Activated CD4-positive, alpha-beta T cell treated with anti-CD3 and anti-CD28 coated beads for 36 hours (primary cell): ENCODE measurements around the gene YWHAB. TPM values are rescaled to one million over a fixed set of nuclear protein-coding genes. Genes with fewer than 3 reads are reported as not detected.

ENCODE experiments used
- ATAC-seq: fragments of 200-7000 bp; cut with Tn5 transposase; one replicate; pipeline ENCODE4 v1.10.0; 2021; ENCODE audit warnings: mild to moderate bottlenecking, moderate library complexity
- CTCF ChIA-PET: fragments of 350-600 bp; sonication (Branson Sonifier 250); formaldehyde crosslinking; loops from one replicate; lab custom pipeline; 2021; ENCODE audit warnings: antibody characterized with exemption; lab: Charles Lee
- POLR2A ChIA-PET: fragments of 350-600 bp; sonication (Branson Sonifier 250); formaldehyde crosslinking; loops from one replicate; lab custom pipeline; 2021; ENCODE audit warnings: antibody characterized with exemption, inconsistent platforms; lab: Charles Lee
- DNase-seq: peaks from one replicate; pipeline ENCODE4 v3.0.0-alpha.2; 2020
- H3K27ac Mint-ChIP-seq: one replicate; pipeline ENCODE4 v1.8.0; 2021; ENCODE audit warnings: mixed read lengths
- H3K27me3 Mint-ChIP-seq: one replicate; pipeline ENCODE4 v1.8.0; 2021; ENCODE audit warnings: mixed read lengths
- H3K36me3 Mint-ChIP-seq: one replicate; pipeline ENCODE4 v1.8.0; 2021; ENCODE audit warnings: low read depth, mixed read lengths
- H3K4me1 Mint-ChIP-seq: one replicate; pipeline ENCODE4 v1.8.0; 2021; ENCODE audit warnings: mixed read lengths
- H3K4me3 Mint-ChIP-seq: one replicate; pipeline ENCODE4 v1.8.0; 2021; ENCODE audit warnings: mild to moderate bottlenecking, moderate library complexity, mixed read lengths
- H3K9me3 Mint-ChIP-seq: one replicate; pipeline ENCODE4 v1.8.0; 2021; ENCODE audit warnings: low read depth, mixed read lengths
- intact Hi-C, 2 experiments: fragments of 100-400 bp; cut with DNase I in 1 of 2; cut with micrococcal nuclease in 1 of 2; formaldehyde crosslinking; loops; one replicate each; pipeline versions ENCODE4 v1.14.2 to v1.15.1; 2022 to 2024; cut with DNase I, micrococcal nuclease
- total RNA-seq, 2 experiments: library from RNA; stranded (reverse); gene quantifications; one replicate each; pipeline ENCODE4 v1.2.3, GENCODE V29; 2021

Gene YWHAB
- 100 to 1,000 TPM; 273 to 326 TPM for total RNA-seq

DNA sequence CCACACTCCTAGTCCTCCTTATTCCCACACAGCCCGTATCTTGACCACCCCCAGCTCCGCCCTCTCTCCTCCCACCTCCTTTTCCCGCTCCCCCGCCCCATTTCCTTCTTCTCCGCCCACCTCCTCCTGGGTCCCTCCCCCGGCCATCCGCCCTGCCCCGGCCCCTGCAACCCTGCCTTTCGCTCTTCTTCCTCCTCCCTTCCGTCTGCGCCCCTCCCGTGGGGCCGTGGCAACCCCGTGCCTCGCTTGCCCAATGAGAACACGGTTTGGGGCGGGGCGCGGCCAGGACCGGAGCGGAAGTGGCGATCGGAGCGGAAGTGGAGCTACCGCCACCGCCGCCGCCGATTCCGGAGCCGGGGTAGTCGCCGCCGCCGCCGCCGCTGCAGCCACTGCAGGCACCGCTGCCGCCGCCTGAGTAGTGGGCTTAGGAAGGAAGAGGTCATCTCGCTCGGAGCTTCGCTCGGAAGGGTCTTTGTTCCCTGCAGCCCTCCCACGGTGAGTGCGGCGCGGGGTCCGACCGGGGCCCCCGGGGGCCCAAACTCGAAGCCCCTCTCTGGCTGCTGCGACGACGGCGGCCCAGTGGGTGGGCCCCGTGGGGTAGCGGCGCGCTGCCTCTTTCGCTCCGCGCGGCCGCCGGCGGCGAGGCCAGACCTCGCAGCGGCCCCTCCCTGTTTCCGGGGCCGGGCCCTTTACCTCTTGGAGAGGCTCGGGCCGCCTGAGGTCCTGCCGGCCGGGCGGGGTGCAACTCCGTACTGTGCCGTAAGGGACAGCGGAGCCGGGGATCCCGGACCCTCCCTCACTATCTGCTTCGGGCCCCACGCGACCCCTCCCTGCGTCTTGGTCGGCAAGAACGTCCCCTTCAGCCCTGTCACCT is at the start of gene YWHAB:
YWHAB (plus strand) TSS at position 314 of the 874 bp plus-strand sequence. CDS start 15,829 bp downstream, outside the sequence.
- Mint-ChIP-seq H3K4me3 (peak within 1 kb of the TSS; percentile 94), H3K27me3 (no peaks in the 10 kb centered on the region), H3K9me3 (no peaks in the 10 kb centered on the region), H3K4me1 (peaks cover 58% of the 10 kb centered on the region), H3K36me3 (peaks cover 36% of the 10 kb centered on the region), H3K27ac (peak within 1 kb of the TSS; percentile 95)
- intact Hi-C loops: loop anchor here (1.0 to 10.0 kb wide), 14 partner anchors 25 to 1802 kb away; partner anchors contain the start of genes OSER1 (in 2 of the 2), DNTTIP1 (in 1 of the 2), KCNK15 (in 1 of the 2) and PABPC1L (in 1 of the 2)
- ATAC-seq (peak; percentile 96), DNase-seq (peak; percentile 99)
- POLR2A ChIA-PET: interaction anchor here (0.6 to 1.7 kb wide), 6 partner anchors 8 to 86 kb away, joined by 3 to 12 read pairs (median 4); partner anchors contain the start of genes PABPC1L and TOMM34
- CTCF ChIA-PET: interaction anchor here (0.6 to 1.5 kb wide), 6 partner anchors 10 to 96 kb away, joined by 3 to 8 read pairs (median 4); partner anchors contain the start of gene PABPC1L

DNA sequence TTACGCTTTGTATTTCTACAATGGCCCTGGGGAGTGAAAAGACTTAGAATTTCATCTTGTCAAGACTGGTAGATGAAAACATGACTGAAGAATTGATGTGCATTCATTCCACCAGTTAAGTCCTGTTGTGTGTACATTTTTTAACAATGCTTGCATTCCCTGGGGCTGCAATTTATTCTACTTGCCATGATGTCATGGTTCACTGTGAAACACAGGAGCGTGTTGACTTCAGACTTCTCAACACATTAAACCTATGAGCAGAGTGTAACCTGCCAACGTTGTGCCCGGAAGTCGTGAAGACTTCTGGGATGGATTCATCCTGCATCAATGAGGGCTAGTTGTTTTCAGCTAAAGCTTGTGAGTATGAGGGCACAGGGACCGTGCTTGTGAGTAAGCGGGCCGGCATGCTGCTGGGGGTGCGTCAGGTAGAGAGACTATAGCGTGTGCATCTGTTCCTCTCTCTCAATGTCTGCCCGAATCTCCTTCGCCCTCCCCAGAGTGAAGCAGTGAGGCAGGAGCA is 48.8 kb upstream of the YWHAB start:
- DNase-seq (no peak), ATAC-seq (no peak)
- Mint-ChIP-seq H3K9me3 (no peaks in the 10 kb centered on the region), H3K4me1 (peaks cover 6% of the 10 kb centered on the region), H3K27me3 (peaks cover 10% of the 10 kb centered on the region), H3K36me3 (no peaks in the 10 kb centered on the region), H3K4me3 (no peak overlapping the region), H3K27ac (no peak overlapping the region)
- POLR2A ChIA-PET: no interaction called here
- intact Hi-C loops: no loop called here
- CTCF ChIA-PET: interaction anchor here (0.6 to 1.6 kb wide), 3 partner anchors 30 to 339 kb away, joined by 3 to 5 read pairs (median 3); no protein-coding TSS in a partner anchor

DNA sequence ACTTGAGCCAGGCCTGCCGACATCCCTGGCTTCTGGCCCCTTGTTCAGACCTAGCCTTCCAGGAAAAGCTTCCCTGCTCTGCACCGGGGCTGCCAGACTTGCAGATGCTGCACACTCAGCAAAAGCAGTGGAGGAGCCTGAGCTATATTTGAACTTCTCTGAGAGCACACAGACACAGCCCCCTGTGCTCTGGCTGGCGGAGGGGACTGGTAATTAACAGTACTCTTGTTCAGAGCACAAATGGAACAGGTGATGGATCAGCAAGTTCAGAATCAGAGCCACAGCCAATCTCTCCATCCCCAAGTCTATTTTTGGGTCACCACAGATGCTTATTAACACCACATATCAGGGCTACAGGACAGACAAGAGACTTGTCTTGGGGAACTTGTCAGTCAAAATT is 47.6 kb upstream of the YWHAB start:
- ChIA-PET CTCF (interaction anchor here (0.5 to 1.0 kb wide), 3 partner anchors 36 to 1030 kb away, joined by 3 read pairs; no protein-coding TSS in a partner anchor), POLR2A (no interaction called here)
- H3K36me3 Mint-ChIP-seq: no peaks in the 10 kb centered on the region
- DNase-seq (no peak), ATAC-seq (no peak)
- H3K4me1 Mint-ChIP-seq: peaks cover 6% of the 10 kb centered on the region
- intact Hi-C loops: no loop called here
- H3K9me3 Mint-ChIP-seq: no peaks in the 10 kb centered on the region
- H3K4me3 Mint-ChIP-seq: no peak overlapping the region
- H3K27ac Mint-ChIP-seq: no peak overlapping the region
- peaks cover 17% of the 10 kb centered on the region for H3K27me3 Mint-ChIP-seq

- H3K4me1 Mint-ChIP-seq: peaks cover 6% of the 10 kb centered on the region
- ATAC-seq: no peak
- CTCF ChIA-PET: interaction anchor here (0.5 kb wide), 1 partner anchor 1029 kb away, joined by 3 read pairs; no protein-coding TSS in a partner anchor
- H3K4me3 Mint-ChIP-seq: no peak overlapping the region
- peaks cover 21% of the 10 kb centered on the region for H3K27me3 Mint-ChIP-seq
- intact Hi-C loops: no loop called here
- H3K36me3 Mint-ChIP-seq: no peaks in the 10 kb centered on the region
- H3K27ac Mint-ChIP-seq: no peak overlapping the region
- H3K9me3 Mint-ChIP-seq: no peaks in the 10 kb centered on the region
- POLR2A ChIA-PET: no interaction called here
- no peak for DNase-seq
Measured at GRCh38 chr20:44838521-44838920, 47.0 kb upstream of the YWHAB start.

GRCh38 chr20:44839481-44839880 is 46.0 kb upstream of the YWHAB start:
- ATAC-seq (no peak), DNase-seq (no peak)
- Mint-ChIP-seq H3K27me3 (peaks cover 23% of the 10 kb centered on the region), H3K36me3 (no peaks in the 10 kb centered on the region), H3K27ac (no peak overlapping the region), H3K4me1 (peaks cover 6% of the 10 kb centered on the region), H3K4me3 (no peak overlapping the region), H3K9me3 (no peaks in the 10 kb centered on the region)
- intact Hi-C loops: no loop called here
- POLR2A ChIA-PET: no interaction called here
- CTCF ChIA-PET: interaction anchor here (0.6 to 1.3 kb wide), 3 partner anchors 22 to 1551 kb away, joined by 3 to 4 read pairs (median 3); no protein-coding TSS in a partner anchor

DNA sequence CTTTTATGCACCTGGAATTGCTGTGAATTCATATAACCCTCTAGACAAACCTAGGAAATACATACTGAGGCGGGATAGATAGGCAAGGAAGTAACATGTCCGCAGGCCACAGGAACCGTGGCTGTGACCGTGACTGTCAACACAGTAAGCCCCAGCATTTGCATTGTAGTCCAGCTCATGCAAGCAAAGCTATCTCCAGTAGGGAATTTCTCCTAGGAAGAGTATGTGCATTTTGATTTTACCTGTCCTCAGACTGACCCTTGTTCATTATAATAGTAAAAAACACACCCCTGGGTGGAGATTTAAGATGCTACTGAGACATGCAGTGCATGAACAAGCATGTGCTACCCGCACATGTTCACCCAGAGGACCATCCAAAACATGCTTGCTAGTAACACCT is 44.7 kb upstream of the YWHAB start:
- ChIA-PET CTCF (interaction anchor here (1.0 to 1.1 kb wide), 2 partner anchors 9 to 41 kb away, joined by 3 to 5 read pairs; no protein-coding TSS in a partner anchor), POLR2A (no interaction called here)
- Mint-ChIP-seq H3K4me1 (no peaks in the 10 kb centered on the region), H3K27ac (no peak overlapping the region), H3K4me3 (no peak overlapping the region), H3K9me3 (no peaks in the 10 kb centered on the region), H3K36me3 (no peaks in the 10 kb centered on the region), H3K27me3 (peaks cover 24% of the 10 kb centered on the region)
- ATAC-seq (no peak), DNase-seq (no peak)
- intact Hi-C loops: no loop called here

DNA sequence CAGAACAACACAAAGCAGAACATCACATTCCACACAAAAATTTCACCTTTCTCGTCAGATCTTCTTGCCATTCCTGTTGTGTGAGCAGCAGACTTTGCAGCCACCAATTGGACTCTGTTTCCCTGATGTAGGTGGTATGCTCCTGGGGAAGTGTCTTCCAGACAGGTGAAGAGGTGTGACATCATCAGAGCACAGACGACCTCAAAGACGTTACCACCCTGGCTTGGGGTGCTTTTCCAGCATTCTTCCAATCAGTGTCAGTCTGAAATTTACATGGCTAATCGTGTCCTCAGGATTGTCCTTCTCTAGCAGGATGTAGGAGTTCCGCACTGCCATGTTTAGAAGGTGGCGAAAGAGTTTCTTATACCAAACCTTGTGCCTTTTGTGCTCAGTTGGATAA is 43.5 kb upstream of the YWHAB start:
- H3K27me3 Mint-ChIP-seq: peaks cover 24% of the 10 kb centered on the region
- POLR2A ChIA-PET: no interaction called here
- H3K4me3 Mint-ChIP-seq: no peak overlapping the region
- intact Hi-C loops: no loop called here
- CTCF ChIA-PET: no interaction called here
- no peaks in the 10 kb centered on the region for H3K9me3 Mint-ChIP-seq
- H3K4me1 Mint-ChIP-seq: no peaks in the 10 kb centered on the region
- no peak overlapping the region for H3K27ac Mint-ChIP-seq
- no peak for DNase-seq
- no peaks in the 10 kb centered on the region for H3K36me3 Mint-ChIP-seq
- no peak for ATAC-seq

GRCh38 chr20:44843876-44844275 is 41.6 kb upstream of the YWHAB start:
- H3K4me3 Mint-ChIP-seq: no peak overlapping the region
- no peaks in the 10 kb centered on the region for H3K36me3 Mint-ChIP-seq
- intact Hi-C loops: no loop called here
- DNase-seq (no peak), ATAC-seq (peak; percentile 47)
- H3K27me3 Mint-ChIP-seq: peaks cover 22% of the 10 kb centered on the region
- ChIA-PET CTCF (interaction anchor here (1.5 kb wide), 1 partner anchor 23 kb away, joined by 4 read pairs; no protein-coding TSS in a partner anchor), POLR2A (no interaction called here)
- no peaks in the 10 kb centered on the region for H3K4me1 Mint-ChIP-seq
- no peak overlapping the region for H3K27ac Mint-ChIP-seq
- H3K9me3 Mint-ChIP-seq: no peaks in the 10 kb centered on the region

DNA sequence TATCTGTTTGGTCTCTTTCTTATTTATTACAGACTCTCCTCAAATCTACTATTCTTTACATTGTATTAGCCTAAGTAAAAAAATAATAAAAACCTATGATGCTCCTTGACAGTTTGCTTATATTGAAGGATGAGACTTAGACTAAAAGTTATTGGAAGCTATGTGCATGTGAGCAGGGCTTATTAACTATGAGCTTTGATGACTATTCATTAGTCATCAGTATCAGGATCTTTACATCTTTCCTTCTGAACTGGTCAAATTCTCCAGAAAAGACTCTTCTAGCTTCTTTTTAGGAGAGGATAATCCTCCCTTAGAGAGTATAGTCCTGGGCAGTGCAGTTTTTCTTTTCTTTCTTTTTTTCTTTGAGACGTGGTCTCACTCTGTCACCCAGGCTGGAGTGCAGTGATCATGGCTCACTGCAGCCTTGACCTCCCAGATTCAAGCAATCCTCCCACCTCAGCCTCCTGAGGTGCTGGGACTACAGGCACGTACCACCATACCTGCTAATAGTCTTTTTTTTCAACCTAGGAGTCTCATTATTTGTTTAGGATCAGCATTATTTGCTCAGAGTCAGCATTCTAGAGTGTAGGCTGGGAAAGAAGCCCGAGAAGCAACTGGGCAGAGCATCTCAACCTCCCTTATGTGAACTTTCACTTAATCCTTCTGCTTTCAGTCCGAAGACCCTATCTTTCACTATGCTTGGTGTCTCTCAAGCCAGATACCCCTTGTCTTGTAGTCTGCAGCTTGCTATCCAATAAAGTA is 37.1 kb upstream of the YWHAB start:
- POLR2A ChIA-PET: interaction anchor here (0.7 kb wide), 1 partner anchor 16 kb away, joined by 3 read pairs; no protein-coding TSS in a partner anchor

GRCh38 chr20:44849703-44850102 is 35.8 kb upstream of the YWHAB start:
- Mint-ChIP-seq H3K9me3 (no peaks in the 10 kb centered on the region), H3K27ac (no peak overlapping the region), H3K4me1 (no peaks in the 10 kb centered on the region), H3K4me3 (no peak overlapping the region), H3K36me3 (no peaks in the 10 kb centered on the region), H3K27me3 (peaks cover 15% of the 10 kb centered on the region)
- ChIA-PET POLR2A (no interaction called here), CTCF (interaction anchor here (0.7 to 1.0 kb wide), 2 partner anchors 9 to 349 kb away, joined by 3 read pairs; no protein-coding TSS in a partner anchor)
- no peak for DNase-seq
- intact Hi-C loops: no loop called here
- ATAC-seq: no peak

More for the DNA sequence above, 37.1 kb upstream of the YWHAB start:
- H3K36me3 Mint-ChIP-seq: no peaks in the 10 kb centered on the region
- H3K9me3 Mint-ChIP-seq: no peaks in the 10 kb centered on the region
- H3K4me1 Mint-ChIP-seq: no peaks in the 10 kb centered on the region
- intact Hi-C loops: no loop called here
- DNase-seq (no peak), ATAC-seq (no peak)
- peaks cover 16% of the 10 kb centered on the region for H3K27me3 Mint-ChIP-seq
- H3K27ac Mint-ChIP-seq: no peak overlapping the region
- H3K4me3 Mint-ChIP-seq: no peak overlapping the region
- CTCF ChIA-PET: no interaction called here

- no peaks in the 10 kb centered on the region for H3K36me3 Mint-ChIP-seq
- no peak overlapping the region for H3K27ac Mint-ChIP-seq
- CTCF ChIA-PET: interaction anchor here (0.6 to 1.0 kb wide), 3 partner anchors 9 to 350 kb away, joined by 3 read pairs; no protein-coding TSS in a partner anchor
- H3K4me1 Mint-ChIP-seq: no peaks in the 10 kb centered on the region
- H3K9me3 Mint-ChIP-seq: no peaks in the 10 kb centered on the region
- POLR2A ChIA-PET: no interaction called here
- DNase-seq (no peak), ATAC-seq (no peak)
- peaks cover 11% of the 10 kb centered on the region for H3K27me3 Mint-ChIP-seq
- H3K4me3 Mint-ChIP-seq: no peak overlapping the region
- intact Hi-C loops: no loop called here
Measured at GRCh38 chr20:44850272-44850671, 35.2 kb upstream of the YWHAB start.
